Nephron (organoid): ENCODE data around the gene COL4A6.
A peak's percentile ranks its signal among the peaks of the same experiment; 100 is the strongest.

Experiments
- H3K27ac Mint-ChIP-seq, 3 experiments: 2 replicates each; pipeline ENCODE4 v1.8.0; 2020; ENCODE audit warnings: mixed read lengths in 3 of 3, mild to moderate bottlenecking in 2 of 3, moderate library complexity in 1 of 3
- H3K27me3 Mint-ChIP-seq: 2 replicates; pipeline ENCODE4 v1.8.0; 2021; ENCODE audit warnings: low read depth, mild to moderate bottlenecking, moderate library complexity, mixed read lengths
- H3K36me3 Mint-ChIP-seq: 2 replicates; pipeline ENCODE4 v1.8.0; 2020; ENCODE audit warnings: low read depth, mixed read lengths
- H3K4me1 Mint-ChIP-seq: 2 replicates; pipeline ENCODE4 v1.8.0; 2020; ENCODE audit warnings: mixed read lengths
- H3K4me3 Mint-ChIP-seq, 3 experiments: 2 replicates each; pipeline ENCODE4 v1.8.0; 2020; ENCODE audit warnings: mild to moderate bottlenecking in 3 of 3, mixed read lengths in 3 of 3, moderate library complexity in 2 of 3
- H3K9me3 Mint-ChIP-seq: 2 replicates; pipeline ENCODE4 v1.8.0; 2020; ENCODE audit warnings: mixed read lengths
- TF ChIP-seq, protein P1 (sequence below), 3 experiments: fragments of 200-600 bp; sonication (generic); IDR thresholded peaks; one replicate each; pipeline ENCODE4 v1.5.0; 2021; ENCODE audit warnings: antibody characterized with exemption in 3 of 3; ENCODE audit not compliant: unreplicated experiment in 3 of 3

COL4A6 gene

DNA sequence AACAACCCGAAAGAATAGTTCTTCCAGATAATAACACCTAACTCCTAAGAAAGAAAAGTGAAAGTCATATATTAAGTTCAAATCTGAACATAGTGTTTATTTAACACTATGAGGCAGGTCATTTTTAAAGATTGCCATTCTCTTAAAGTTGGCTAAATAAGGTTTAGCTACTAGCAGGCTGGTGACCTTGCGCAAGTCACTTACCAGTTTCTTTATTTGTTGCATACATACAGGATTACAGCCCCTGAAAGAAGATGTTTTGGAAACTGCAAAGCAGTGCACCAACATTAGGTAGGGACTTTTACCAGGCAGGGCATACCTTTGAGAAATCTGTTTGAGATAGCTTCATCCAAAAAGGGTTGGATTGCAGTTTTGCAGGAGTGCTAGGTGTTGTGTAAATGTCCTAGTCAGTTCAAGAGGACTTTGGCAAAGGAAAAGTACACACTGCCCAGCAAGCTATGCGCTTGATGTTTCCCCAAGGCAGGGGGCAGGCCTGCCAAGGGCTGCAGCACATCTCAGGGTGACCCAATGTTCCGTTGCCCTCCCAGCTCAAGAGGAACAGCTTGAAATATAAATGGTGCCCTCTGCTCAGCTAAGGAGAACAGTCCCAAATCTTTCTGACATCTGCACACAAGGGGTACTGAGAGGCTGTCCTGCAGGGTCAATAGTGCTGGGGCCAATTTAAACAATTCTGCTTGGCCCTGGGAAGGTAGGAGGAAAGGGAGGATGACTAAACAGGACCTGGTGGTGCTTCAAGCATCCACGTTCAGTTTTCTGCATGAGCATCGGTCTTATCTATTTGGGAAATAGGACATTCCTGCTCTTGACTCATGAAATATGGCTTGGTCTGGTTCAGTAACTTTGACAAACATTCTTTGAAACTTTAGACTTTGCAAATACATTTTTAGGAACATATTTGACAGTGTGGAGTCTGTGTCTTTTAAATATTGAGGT lies 130.8 kb downstream of the COL4A6 start:
- no peaks in the 10 kb centered on the region for H3K27me3 Mint-ChIP-seq
- H3K9me3 Mint-ChIP-seq, result no peaks in the 10 kb centered on the region
- no peak overlapping the region for H3K4me3 Mint-ChIP-seq
- TF ChIP-seq, protein P1, sequence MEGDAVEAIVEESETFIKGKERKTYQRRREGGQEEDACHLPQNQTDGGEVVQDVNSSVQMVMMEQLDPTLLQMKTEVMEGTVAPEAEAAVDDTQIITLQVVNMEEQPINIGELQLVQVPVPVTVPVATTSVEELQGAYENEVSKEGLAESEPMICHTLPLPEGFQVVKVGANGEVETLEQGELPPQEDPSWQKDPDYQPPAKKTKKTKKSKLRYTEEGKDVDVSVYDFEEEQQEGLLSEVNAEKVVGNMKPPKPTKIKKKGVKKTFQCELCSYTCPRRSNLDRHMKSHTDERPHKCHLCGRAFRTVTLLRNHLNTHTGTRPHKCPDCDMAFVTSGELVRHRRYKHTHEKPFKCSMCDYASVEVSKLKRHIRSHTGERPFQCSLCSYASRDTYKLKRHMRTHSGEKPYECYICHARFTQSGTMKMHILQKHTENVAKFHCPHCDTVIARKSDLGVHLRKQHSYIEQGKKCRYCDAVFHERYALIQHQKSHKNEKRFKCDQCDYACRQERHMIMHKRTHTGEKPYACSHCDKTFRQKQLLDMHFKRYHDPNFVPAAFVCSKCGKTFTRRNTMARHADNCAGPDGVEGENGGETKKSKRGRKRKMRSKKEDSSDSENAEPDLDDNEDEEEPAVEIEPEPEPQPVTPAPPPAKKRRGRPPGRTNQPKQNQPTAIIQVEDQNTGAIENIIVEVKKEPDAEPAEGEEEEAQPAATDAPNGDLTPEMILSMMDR (IDR thresholded peaks at IDR 0.05; ENCODE audit: unreplicated experiment in 3 of 3), result no peak
- peaks cover 35% of the 10 kb centered on the region for H3K4me1 Mint-ChIP-seq
- no peaks in the 10 kb centered on the region for H3K36me3 Mint-ChIP-seq
- peak overlapping the region; percentile 17 to 63 (median 57) for H3K27ac Mint-ChIP-seq

DNA sequence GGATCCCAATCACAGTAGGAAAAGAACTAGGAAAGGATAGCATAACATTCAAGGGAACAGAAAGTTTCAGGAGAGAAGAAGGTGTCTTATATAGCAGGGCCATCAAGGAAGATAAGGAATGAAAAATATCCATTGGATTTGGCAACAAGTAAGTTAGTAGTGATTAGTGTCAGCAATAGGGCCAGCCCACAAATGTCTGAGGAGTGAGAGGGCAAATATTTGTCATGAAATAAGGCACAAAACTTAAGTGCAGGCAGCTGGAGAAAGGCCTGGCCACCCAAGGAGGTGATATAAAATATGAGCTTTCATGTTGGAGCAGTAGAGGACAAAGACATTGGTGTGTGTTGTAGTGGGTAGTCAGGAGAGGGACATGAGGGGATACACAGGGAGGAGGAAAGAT lies 132.1 kb downstream of the COL4A6 start:
- no peaks in the 10 kb centered on the region for H3K9me3 Mint-ChIP-seq

DNA sequence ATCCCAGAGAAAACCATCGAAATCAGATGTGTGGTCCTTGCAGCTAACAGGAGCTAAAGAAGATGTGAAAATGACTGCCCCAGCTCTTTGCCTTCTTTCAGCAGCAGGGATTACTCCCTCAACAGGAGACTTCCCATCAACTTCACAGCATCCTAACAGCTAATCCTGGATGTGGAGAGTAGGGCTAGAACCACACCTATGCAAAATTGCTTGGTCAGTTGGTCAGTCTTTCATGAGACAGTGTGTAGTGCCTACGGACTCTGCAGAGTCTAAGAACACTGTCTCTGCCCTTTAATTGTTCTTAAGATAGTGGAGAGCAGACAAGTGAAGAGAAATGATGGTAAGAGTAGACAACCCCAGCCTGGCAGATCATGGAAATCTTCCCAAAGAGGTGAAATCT lies 133.5 kb downstream of the COL4A6 start:
- no peak overlapping the region for H3K4me3 Mint-ChIP-seq
- H3K36me3 Mint-ChIP-seq, result no peaks in the 10 kb centered on the region
- no peaks in the 10 kb centered on the region for H3K9me3 Mint-ChIP-seq
- H3K27ac Mint-ChIP-seq, result no peak overlapping the region
- TF ChIP-seq, protein P1 (IDR thresholded peaks at IDR 0.05; ENCODE audit: unreplicated experiment in 3 of 3), result no peak
- H3K4me1 Mint-ChIP-seq, result peaks cover 27% of the 10 kb centered on the region
- no peaks in the 10 kb centered on the region for H3K27me3 Mint-ChIP-seq

More for the DNA sequence above, 132.1 kb downstream of the COL4A6 start:
- H3K27me3 Mint-ChIP-seq, result no peaks in the 10 kb centered on the region
- H3K36me3 Mint-ChIP-seq, result no peaks in the 10 kb centered on the region
- H3K27ac Mint-ChIP-seq, result no peak overlapping the region
- H3K4me1 Mint-ChIP-seq, result peaks cover 25% of the 10 kb centered on the region
- H3K4me3 Mint-ChIP-seq, result no peak overlapping the region
- TF ChIP-seq, protein P1 (IDR thresholded peaks at IDR 0.05; ENCODE audit: unreplicated experiment in 3 of 3), result no peak

DNA sequence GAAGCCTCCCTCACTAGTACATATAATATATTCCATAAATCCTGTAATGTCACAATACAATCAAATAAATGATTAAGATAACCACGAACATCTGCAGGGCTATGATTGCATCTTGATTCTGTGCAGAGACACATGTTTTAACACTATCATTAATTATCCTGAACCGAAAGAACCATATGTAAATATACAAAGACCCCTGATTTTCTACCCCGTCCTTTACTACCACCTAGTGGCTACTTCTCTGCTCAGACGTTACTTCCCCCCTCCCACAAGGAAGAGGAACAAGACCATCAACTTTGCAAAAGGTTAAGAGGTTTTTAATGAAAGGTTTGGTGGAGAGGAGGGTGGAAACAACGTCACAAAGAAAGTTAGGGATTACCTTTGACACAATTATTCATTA lies 134.0 kb downstream of the COL4A6 start:
- TF ChIP-seq, protein P1 (IDR thresholded peaks at IDR 0.05; ENCODE audit: unreplicated experiment in 3 of 3), result peak; percentile 59 to 68 (median 68)
- H3K27me3 Mint-ChIP-seq, result no peaks in the 10 kb centered on the region
- no peak overlapping the region for H3K27ac Mint-ChIP-seq
- H3K4me1 Mint-ChIP-seq, result peaks cover 29% of the 10 kb centered on the region
- no peaks in the 10 kb centered on the region for H3K9me3 Mint-ChIP-seq
- H3K4me3 Mint-ChIP-seq, result no peak overlapping the region
- H3K36me3 Mint-ChIP-seq, result no peaks in the 10 kb centered on the region

DNA sequence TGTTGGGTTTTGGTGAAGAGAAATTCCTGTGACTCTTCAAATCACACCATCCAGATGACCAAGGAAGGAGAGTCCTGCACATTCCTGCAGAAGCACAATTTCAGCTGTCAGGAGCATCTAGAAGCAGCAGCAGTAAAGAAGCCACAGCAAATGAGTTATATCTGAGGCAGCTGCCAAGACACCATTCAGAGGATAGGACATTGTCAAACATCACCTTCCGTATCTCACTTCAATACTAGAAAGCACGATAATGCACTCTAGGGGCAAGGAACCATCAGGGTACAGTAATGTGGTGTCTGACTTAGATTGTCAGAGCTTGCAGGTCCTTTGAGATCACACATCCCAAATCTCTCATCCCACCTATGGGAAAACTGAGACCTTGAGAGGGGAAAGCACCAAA lies 134.5 kb downstream of the COL4A6 start:
- Mint-ChIP-seq H3K27me3 (no peaks in the 10 kb centered on the region), H3K4me1 (peaks cover 29% of the 10 kb centered on the region), H3K36me3 (no peaks in the 10 kb centered on the region), H3K9me3 (no peaks in the 10 kb centered on the region), H3K4me3 (no peak overlapping the region), H3K27ac (no peak overlapping the region)
- TF ChIP-seq, protein P1 (IDR thresholded peaks at IDR 0.05; ENCODE audit: unreplicated experiment in 3 of 3), result no peak
